ENCODE data around the gene GSTA5. TPM values are rescaled to one million over a fixed set of nuclear protein-coding genes. Genes with fewer than 3 reads are reported as not detected.

GSTA5 gene
- total and polyA plus RNA-seq, 10 of the 15 experiments (the other 5 are each of a cell fraction or from before 2014, with no cell fraction given) = not detected

Other genes with a start within 250 kb of the GSTA5 start
- gene TMEM14A, start 169.7 kb downstream of the GSTA5 start, total RNA-seq (2014; rRNA removed) = 15.6 and 22.9 TPM in 2 replicates
- gene TMEM14A, start 169.7 kb downstream of the GSTA5 start, total RNA-seq (2014; rRNA removed; fragmentation: Illumina TruSeq; extraction: Trizol) = 21.2 and 21.7 TPM in 2 replicates
- 17.7 and 19.2 TPM in 2 replicates for gene TMEM14A, start 169.7 kb downstream of the GSTA5 start, total RNA-seq (2021)
- 45.0 and 57.2 TPM in 2 replicates for gene TMEM14A, start 169.7 kb downstream of the GSTA5 start, polyA plus RNA-seq (2011; rRNA removed)
- gene TMEM14A, start 169.7 kb downstream of the GSTA5 start, polyA plus RNA-seq (2014; fragmentation: Illumina TruSeq; extraction: Trizol) = 17.8 and 18.7 TPM in 2 replicates
- 100 to 1,000 TPM in 1 of 2 experiments, 10 to 100 TPM in 1; 87.2 to 143 TPM for gene TMEM14A, start 169.7 kb downstream of the GSTA5 start, polyA plus RNA-seq (2014; fragmentation: Nextera tagmentation; extraction: Ambion mirVana)
- 14.9 and 21.1 TPM in 2 replicates for gene TMEM14A, start 169.7 kb downstream of the GSTA5 start, polyA plus RNA-seq (2014; rRNA removed)
- gene TMEM14A, start 169.7 kb downstream of the GSTA5 start, polyA plus RNA-seq (2016; fragmentation: Nextera tagmentation; extraction: Ambion mirVana) = 10 to 100 TPM; 77.1 to 81.7 TPM
- gene GSTA2, start 77.3 kb downstream of the GSTA5 start, total RNA-seq (2014; rRNA removed) = not detected in 2 replicates
- gene GSTA2, start 77.3 kb downstream of the GSTA5 start, total RNA-seq (2014; rRNA removed; fragmentation: Illumina TruSeq; extraction: Trizol) = not detected in 2 replicates
- gene GSTA2, start 77.3 kb downstream of the GSTA5 start, total RNA-seq (2021) = not detected in 2 replicates
- not detected in 2 replicates for gene GSTA2, start 77.3 kb downstream of the GSTA5 start, polyA plus RNA-seq (2011; rRNA removed)
- not detected in 2 replicates for gene GSTA2, start 77.3 kb downstream of the GSTA5 start, polyA plus RNA-seq (2014; fragmentation: Illumina TruSeq; extraction: Trizol)
- not detected for gene GSTA2, start 77.3 kb downstream of the GSTA5 start, polyA plus RNA-seq (2014; fragmentation: Nextera tagmentation; extraction: Ambion mirVana)
- not detected in 2 replicates for gene GSTA2, start 77.3 kb downstream of the GSTA5 start, polyA plus RNA-seq (2014; rRNA removed)
- not detected for gene GSTA2, start 77.3 kb downstream of the GSTA5 start, polyA plus RNA-seq (2016; fragmentation: Nextera tagmentation; extraction: Ambion mirVana)
- gene GSTA1, start 37.0 kb downstream of the GSTA5 start, total RNA-seq (2014; rRNA removed) = not detected in 2 replicates
- not detected in 2 replicates for gene GSTA1, start 37.0 kb downstream of the GSTA5 start, total RNA-seq (2014; rRNA removed; fragmentation: Illumina TruSeq; extraction: Trizol)
- 0.51 and 0.56 TPM in 2 replicates for gene GSTA1, start 37.0 kb downstream of the GSTA5 start, total RNA-seq (2021)
- not detected in 2 replicates for gene GSTA1, start 37.0 kb downstream of the GSTA5 start, polyA plus RNA-seq (2011; rRNA removed)
- gene GSTA1, start 37.0 kb downstream of the GSTA5 start, polyA plus RNA-seq (2014; fragmentation: Illumina TruSeq; extraction: Trizol) = not detected in 2 replicates
- gene GSTA1, start 37.0 kb downstream of the GSTA5 start, polyA plus RNA-seq (2014; fragmentation: Nextera tagmentation; extraction: Ambion mirVana) = not detected
- gene GSTA1, start 37.0 kb downstream of the GSTA5 start, polyA plus RNA-seq (2014; rRNA removed) = not detected in 2 replicates
- not detected for gene GSTA1, start 37.0 kb downstream of the GSTA5 start, polyA plus RNA-seq (2016; fragmentation: Nextera tagmentation; extraction: Ambion mirVana)
- not detected in 2 replicates for gene GSTA3, start 68.9 kb upstream of the GSTA5 start, total RNA-seq (2014; rRNA removed)
- gene GSTA3, start 68.9 kb upstream of the GSTA5 start, total RNA-seq (2014; rRNA removed; fragmentation: Illumina TruSeq; extraction: Trizol) = not detected in 2 replicates
- not detected in 2 replicates for gene GSTA3, start 68.9 kb upstream of the GSTA5 start, total RNA-seq (2021)
- not detected in 2 replicates for gene GSTA3, start 68.9 kb upstream of the GSTA5 start, polyA plus RNA-seq (2011; rRNA removed)
- not detected in 2 replicates for gene GSTA3, start 68.9 kb upstream of the GSTA5 start, polyA plus RNA-seq (2014; fragmentation: Illumina TruSeq; extraction: Trizol)
- gene GSTA3, start 68.9 kb upstream of the GSTA5 start, polyA plus RNA-seq (2014; fragmentation: Nextera tagmentation; extraction: Ambion mirVana) = not detected
- gene GSTA3, start 68.9 kb upstream of the GSTA5 start, polyA plus RNA-seq (2014; rRNA removed) = not detected in 2 replicates
- gene GSTA3, start 68.9 kb upstream of the GSTA5 start, polyA plus RNA-seq (2016; fragmentation: Nextera tagmentation; extraction: Ambion mirVana) = not detected
- 2.9 and 5.3 TPM in 2 replicates for gene GSTA4, start 154.5 kb upstream of the GSTA5 start, total RNA-seq (2014; rRNA removed)
- 3.9 and 5.4 TPM in 2 replicates for gene GSTA4, start 154.5 kb upstream of the GSTA5 start, total RNA-seq (2014; rRNA removed; fragmentation: Illumina TruSeq; extraction: Trizol)
- 3.4 and 4.7 TPM in 2 replicates for gene GSTA4, start 154.5 kb upstream of the GSTA5 start, total RNA-seq (2021)
- 1.9 and 2.7 TPM in 2 replicates for gene GSTA4, start 154.5 kb upstream of the GSTA5 start, polyA plus RNA-seq (2011; rRNA removed)
- gene GSTA4, start 154.5 kb upstream of the GSTA5 start, polyA plus RNA-seq (2014; fragmentation: Illumina TruSeq; extraction: Trizol) = 5.7 and 11.6 TPM in 2 replicates
- 1 to 10 TPM; 8.6 to 9.7 TPM for gene GSTA4, start 154.5 kb upstream of the GSTA5 start, polyA plus RNA-seq (2014; fragmentation: Nextera tagmentation; extraction: Ambion mirVana)
- gene GSTA4, start 154.5 kb upstream of the GSTA5 start, polyA plus RNA-seq (2014; rRNA removed) = 4.5 TPM in 2 replicates
- gene GSTA4, start 154.5 kb upstream of the GSTA5 start, polyA plus RNA-seq (2016; fragmentation: Nextera tagmentation; extraction: Ambion mirVana) = 1 to 10 TPM; 4.4 TPM
- gene CILK1, start 221.0 kb upstream of the GSTA5 start, total RNA-seq (2014; rRNA removed) = 2.9 and 3.2 TPM in 2 replicates
- 4.3 and 4.7 TPM in 2 replicates for gene CILK1, start 221.0 kb upstream of the GSTA5 start, total RNA-seq (2014; rRNA removed; fragmentation: Illumina TruSeq; extraction: Trizol)
- 4.1 and 4.7 TPM in 2 replicates for gene CILK1, start 221.0 kb upstream of the GSTA5 start, total RNA-seq (2021)
- gene CILK1, start 221.0 kb upstream of the GSTA5 start, polyA plus RNA-seq (2011; rRNA removed) = 8.8 and 11.0 TPM in 2 replicates
- gene CILK1, start 221.0 kb upstream of the GSTA5 start, polyA plus RNA-seq (2014; fragmentation: Illumina TruSeq; extraction: Trizol) = 4.4 and 5.7 TPM in 2 replicates
- 1 to 10 TPM; 1.3 to 1.9 TPM for gene CILK1, start 221.0 kb upstream of the GSTA5 start, polyA plus RNA-seq (2014; fragmentation: Nextera tagmentation; extraction: Ambion mirVana)
- gene CILK1, start 221.0 kb upstream of the GSTA5 start, polyA plus RNA-seq (2014; rRNA removed) = 3.0 and 3.2 TPM in 2 replicates
- gene CILK1, start 221.0 kb upstream of the GSTA5 start, polyA plus RNA-seq (2016; fragmentation: Nextera tagmentation; extraction: Ambion mirVana) = 1 to 10 TPM; 2.8 to 3.1 TPM
- gene FBXO9, start 224.6 kb upstream of the GSTA5 start, total RNA-seq (2014; rRNA removed) = 31.5 and 35.3 TPM in 2 replicates
- 31.2 and 31.3 TPM in 2 replicates for gene FBXO9, start 224.6 kb upstream of the GSTA5 start, total RNA-seq (2014; rRNA removed; fragmentation: Illumina TruSeq; extraction: Trizol)
- 48.5 and 49.1 TPM in 2 replicates for gene FBXO9, start 224.6 kb upstream of the GSTA5 start, total RNA-seq (2021)
- 68.9 and 76.0 TPM in 2 replicates for gene FBXO9, start 224.6 kb upstream of the GSTA5 start, polyA plus RNA-seq (2011; rRNA removed)
- 34.1 and 40.8 TPM in 2 replicates for gene FBXO9, start 224.6 kb upstream of the GSTA5 start, polyA plus RNA-seq (2014; fragmentation: Illumina TruSeq; extraction: Trizol)
- gene FBXO9, start 224.6 kb upstream of the GSTA5 start, polyA plus RNA-seq (2014; fragmentation: Nextera tagmentation; extraction: Ambion mirVana) = 10 to 100 TPM in 1 of 2 experiments, 1 to 10 TPM in 1; 9.9 to 13.7 TPM
- gene FBXO9, start 224.6 kb upstream of the GSTA5 start, polyA plus RNA-seq (2014; rRNA removed) = 34.4 and 38.8 TPM in 2 replicates
- 10 to 100 TPM; 27.4 to 28.6 TPM for gene FBXO9, start 224.6 kb upstream of the GSTA5 start, polyA plus RNA-seq (2016; fragmentation: Nextera tagmentation; extraction: Ambion mirVana)